Transverse colon (tissue), 4 donors: Measurements from ENCODE around the gene AVEN. TPM values are rescaled to one million over a fixed set of nuclear protein-coding genes. Genes with fewer than 3 reads are reported as not detected.

ENCODE experiments used
- DNase-seq: peaks from one replicate; pipeline ENCODE4 v3.0.0-alpha.2; 2019
- H3K27ac ChIP-seq, 4 donors: fragments of 200-600 bp; sonication (generic); 2 replicates each; pipeline ENCODE4 v1.5.1; 2016 to 2018; ENCODE audit warnings: inconsistent platforms in 4 of 4
- H3K27me3 ChIP-seq: fragments of 200-600 bp; sonication (generic); 2 replicates; pipeline ENCODE4 v1.5.1; 2017; ENCODE audit warnings: inconsistent platforms
- H3K36me3 ChIP-seq, 4 donors: fragments of 200-600 bp; sonication (generic); 2 replicates each; pipeline ENCODE4 v1.5.1; 2017 to 2019; ENCODE audit warnings: inconsistent platforms in 4 of 4
- H3K4me1 ChIP-seq, 4 donors: fragments of 200-600 bp; sonication (generic); 2 replicates each; pipeline ENCODE4 v1.5.1; 2017 to 2020; ENCODE audit warnings: inconsistent platforms in 4 of 4
- H3K4me3 ChIP-seq, 4 donors: fragments of 200-600 bp; sonication (generic); 1 replicate in 1 of 4; 2 replicates in 3 of 4; pipeline versions ENCODE4 v1.5.1 to v1.6.1; 2017 to 2019; ENCODE audit warnings: inconsistent platforms in 4 of 4
- H3K9me3 ChIP-seq, 2 donors: fragments of 200-600 bp; sonication (generic); 2 replicates each; pipeline ENCODE4 v1.5.1; 2017 to 2019; ENCODE audit warnings: inconsistent platforms in 2 of 2
- EP300 ChIP-seq: sonication (generic); formaldehyde crosslinking; IDR thresholded peaks from one replicate; pipeline ENCODE4 v1.6.1; 2017; ENCODE audit warnings: antibody characterized with exemption, low read depth
- POLR2A ChIP-seq: fragments of 450-650 bp; IDR thresholded peaks from one replicate; pipeline ENCODE4 v1.6.1; 2016; ENCODE audit warnings: antibody characterized with exemption, mild to moderate bottlenecking, moderate library complexity
- POLR2AphosphoS5 ChIP-seq, 3 donors: sonication (generic); formaldehyde crosslinking; IDR thresholded peaks; one replicate each; pipeline ENCODE4 v1.6.1; 2016; ENCODE audit warnings: antibody characterized with exemption in 3 of 3
- WGBS, 2 donors: methylation state at CpG; one replicate each; pipeline ENCODE4 v1.1.5; 2018; ENCODE audit warnings: low coverage in 1 of 2; 5-methylcytosine and 5-hydroxymethylcytosine counted together
- in situ Hi-C, 4 donors: fragments of 200-750 bp; cut with MboI; loops; one replicate each; pipeline versions ENCODE4 v1.15.0 to v1.15.1; 2017; ENCODE audit warnings: low sequenced_read_pairs in 3 of 4, low pct_ligation_motif_present in 1 of 4, low pct_unique_long_range_greater_than_20kb in 1 of 4
- intact Hi-C: fragments of 100-400 bp; cut with DNase I; formaldehyde crosslinking; loops from one replicate; pipeline ENCODE4 v1.15.1; 2023; ENCODE audit warnings: low total_unique reads
- total RNA-seq, 4 donors: library from RNA; depleted of rRNA; stranded (reverse); fragments of >200 nt; gene quantifications; one replicate each; pipeline ENCODE4 v1.1.0, GENCODE V29; 2016
- TF ChIP-seq, protein P1 (sequence below), 5 experiments: fragments of 200-600 bp in 3 of 5; fragments of 450-650 bp in 2 of 5; sonication (generic) in 3 of 5; IDR thresholded peaks; 1 replicate in 2 of 5; 2 replicates in 3 of 5; pipeline ENCODE4 v1.5.1; 2016 to 2017; ENCODE audit warnings: antibody characterized with exemption in 5 of 5, inconsistent platforms in 3 of 5, mild to moderate bottlenecking in 2 of 5, moderate library complexity in 1 of 5

AVEN gene
- total RNA-seq, 4 donors from 2014 or later, result 4.9 to 21.3 (median 7.6) TPM

GRCh38 chr15:33866101-33866737 lies 172.8 kb downstream of the AVEN start:
- in situ Hi-C loops (no loop called here), intact Hi-C loops (no loop called here)
- DNase-seq, result no peak
- Histone ChIP-seq H3K9me3 (no peaks in the 10 kb centered on the region), H3K4me3 (no peak overlapping the region), H3K27me3 (no peaks in the 10 kb centered on the region), H3K4me1 (no peaks in the 10 kb centered on the region), H3K36me3 (peaks cover 0 to 5% (median 0%) of the 10 kb centered on the region in 4 donors), H3K27ac (no peak overlapping the region)
- WGBS, 2 donors, result 77 to 85% methylated on average over 2 to 3 of the region's 3 CpGs
- TF ChIP-seq POLR2A (no peak), POLR2AphosphoS5 (IDR thresholded peaks at IDR 0.05) (no peak), EP300 (no peak)
- TF ChIP-seq, protein P1, sequence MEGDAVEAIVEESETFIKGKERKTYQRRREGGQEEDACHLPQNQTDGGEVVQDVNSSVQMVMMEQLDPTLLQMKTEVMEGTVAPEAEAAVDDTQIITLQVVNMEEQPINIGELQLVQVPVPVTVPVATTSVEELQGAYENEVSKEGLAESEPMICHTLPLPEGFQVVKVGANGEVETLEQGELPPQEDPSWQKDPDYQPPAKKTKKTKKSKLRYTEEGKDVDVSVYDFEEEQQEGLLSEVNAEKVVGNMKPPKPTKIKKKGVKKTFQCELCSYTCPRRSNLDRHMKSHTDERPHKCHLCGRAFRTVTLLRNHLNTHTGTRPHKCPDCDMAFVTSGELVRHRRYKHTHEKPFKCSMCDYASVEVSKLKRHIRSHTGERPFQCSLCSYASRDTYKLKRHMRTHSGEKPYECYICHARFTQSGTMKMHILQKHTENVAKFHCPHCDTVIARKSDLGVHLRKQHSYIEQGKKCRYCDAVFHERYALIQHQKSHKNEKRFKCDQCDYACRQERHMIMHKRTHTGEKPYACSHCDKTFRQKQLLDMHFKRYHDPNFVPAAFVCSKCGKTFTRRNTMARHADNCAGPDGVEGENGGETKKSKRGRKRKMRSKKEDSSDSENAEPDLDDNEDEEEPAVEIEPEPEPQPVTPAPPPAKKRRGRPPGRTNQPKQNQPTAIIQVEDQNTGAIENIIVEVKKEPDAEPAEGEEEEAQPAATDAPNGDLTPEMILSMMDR (IDR thresholded peaks at IDR 0.05), result no peak

DNA sequence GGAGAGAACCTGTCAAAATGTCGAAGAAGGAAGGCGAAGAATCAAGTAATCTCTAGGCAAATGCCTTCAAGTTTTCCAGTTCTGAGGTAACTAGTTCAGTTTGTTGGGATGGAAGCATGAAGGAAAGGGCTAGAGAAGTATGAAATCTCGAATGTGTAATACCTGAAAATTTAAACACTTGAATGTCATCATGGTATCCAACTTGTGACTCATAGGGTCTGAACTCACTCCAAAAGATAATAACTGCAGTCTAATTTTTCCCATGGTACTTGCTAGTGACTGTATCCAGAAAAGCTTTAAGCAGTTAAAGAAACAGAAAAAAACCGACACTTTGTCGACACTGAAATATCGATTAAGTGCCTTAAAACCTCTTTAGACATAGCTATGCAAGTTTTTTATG lies 173.6 kb downstream of the AVEN start:
- Histone ChIP-seq H3K27me3 (no peaks in the 10 kb centered on the region), H3K4me3 (no peak overlapping the region), H3K9me3 (no peaks in the 10 kb centered on the region), H3K4me1 (no peaks in the 10 kb centered on the region), H3K27ac (no peak overlapping the region), H3K36me3 (peaks cover 0 to 5% (median 0%) of the 10 kb centered on the region in 4 donors)
- 80 to 81% methylated on average over 6 of the region's 6 CpGs for whole genome bisulfite sequencing, 2 donors
- TF ChIP-seq EP300 (no peak), POLR2A (no peak), POLR2AphosphoS5 (IDR thresholded peaks at IDR 0.05) (no peak)
- TF ChIP-seq, protein P1 (IDR thresholded peaks at IDR 0.05), result no peak
- in situ Hi-C loops, result no loop called here
- intact Hi-C loops, result no loop called here
- no peak for DNase-seq

DNA sequence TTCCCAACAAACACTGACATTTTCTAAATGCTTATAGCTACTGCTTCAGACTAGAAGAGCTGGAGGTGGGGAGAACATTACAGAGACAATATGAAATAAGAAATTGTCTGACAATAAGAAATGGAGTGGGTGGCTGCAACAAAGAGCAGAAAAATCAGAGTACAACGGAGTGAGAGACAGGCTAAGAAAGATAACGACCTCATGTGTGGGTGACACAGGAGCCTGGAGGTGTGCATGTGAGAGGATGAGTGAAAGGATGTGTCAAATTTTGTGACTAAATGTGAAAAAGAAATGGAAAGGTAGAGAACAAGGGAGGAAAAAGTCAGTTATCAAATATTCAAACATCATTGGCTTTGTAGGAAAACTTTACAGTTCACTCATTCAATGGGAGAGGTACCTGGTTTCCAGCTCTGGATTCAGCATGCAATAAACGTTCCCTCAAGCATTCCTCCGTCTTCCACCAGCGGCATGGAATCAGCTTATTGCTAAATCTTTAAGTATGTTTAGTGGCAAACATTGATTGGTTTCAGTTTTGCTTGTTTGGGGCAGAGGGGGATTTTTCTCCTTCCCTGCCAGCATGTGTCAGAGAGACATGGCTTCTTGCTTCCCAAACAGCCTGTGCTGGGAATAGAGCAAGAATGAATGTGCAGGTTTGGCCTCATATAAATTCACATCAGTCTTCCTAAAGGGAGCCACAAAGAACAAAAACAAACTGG lies 174.5 kb downstream of the AVEN start:
- no peak for DNase-seq
- Histone ChIP-seq H3K9me3 (no peaks in the 10 kb centered on the region), H3K4me3 (no peak overlapping the region), H3K27me3 (no peaks in the 10 kb centered on the region), H3K36me3 (peaks cover 0 to 6% (median 0%) of the 10 kb centered on the region in 4 donors), H3K27ac (no peak overlapping the region), H3K4me1 (no peaks in the 10 kb centered on the region)
- TF ChIP-seq POLR2AphosphoS5 (IDR thresholded peaks at IDR 0.05), result no peak
- no peak for TF ChIP-seq EP300
- TF ChIP-seq, protein P1 (IDR thresholded peaks at IDR 0.05), result no peak
- TF ChIP-seq POLR2A, result no peak
- 70 to 81% methylated on average over 5 of the region's 5 CpGs for WGBS, 2 donors
- in situ Hi-C loops (no loop called here), intact Hi-C loops (no loop called here)

DNA sequence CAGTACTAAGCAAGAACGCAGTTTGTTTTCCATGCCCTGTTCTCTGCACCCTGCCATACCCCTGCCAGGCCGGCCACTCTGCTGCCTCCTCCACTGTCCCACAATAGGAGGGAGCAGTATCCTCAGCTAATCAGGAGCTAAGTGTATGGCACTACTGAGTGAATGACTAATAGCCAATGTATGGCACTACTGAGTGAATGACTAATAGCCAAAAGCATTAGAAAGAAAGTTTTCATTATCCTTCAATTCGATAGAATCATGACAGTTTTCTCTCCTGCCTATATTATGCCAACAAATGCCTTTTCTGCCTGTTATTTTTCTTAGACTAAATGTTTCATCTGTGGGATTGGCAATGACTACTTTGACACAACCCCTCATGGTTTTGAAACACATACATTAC lies 178.2 kb downstream of the AVEN start:
- H3K27me3 ChIP-seq, result no peaks in the 10 kb centered on the region
- no peak overlapping the region for H3K4me3 ChIP-seq
- DNase-seq, result no peak
- no peaks in the 10 kb centered on the region for H3K4me1 ChIP-seq
- WGBS, 2 donors, result 92 to 100% methylated on average over 1 to 3 of the region's 3 CpGs
- intact Hi-C loops, result no loop called here
- no peak for TF ChIP-seq POLR2AphosphoS5 (IDR thresholded peaks at IDR 0.05)
- TF ChIP-seq, protein P1 (IDR thresholded peaks at IDR 0.05), result no peak
- no peak for TF ChIP-seq EP300
- no peak for TF ChIP-seq POLR2A
- H3K36me3 ChIP-seq, result peaks cover 0 to 9% (median 0%) of the 10 kb centered on the region in 4 donors
- no peaks in the 10 kb centered on the region for H3K9me3 ChIP-seq
- in situ Hi-C loops, result no loop called here
- H3K27ac ChIP-seq, result no peak overlapping the region
